HG02938 (cell line): ENCODE results near the gene HMG20B.
A peak's percentile ranks its signal among the peaks of the same experiment; 100 is the strongest.
"Not testable (repeated sequence)": the region's sequence is repeated elsewhere in the genome, so short reads cannot be mapped to it uniquely, and the experiment has no call there.

ENCODE experiments used
- ATAC-seq: cut with Tn5 transposase; IDR thresholded peaks from one replicate; pipeline ENCODE4 v1.9.1; 2021; ENCODE audit warnings: mild to moderate bottlenecking, moderate library complexity; ENCODE audit not compliant: unreplicated experiment

HMG20B gene

DNA sequence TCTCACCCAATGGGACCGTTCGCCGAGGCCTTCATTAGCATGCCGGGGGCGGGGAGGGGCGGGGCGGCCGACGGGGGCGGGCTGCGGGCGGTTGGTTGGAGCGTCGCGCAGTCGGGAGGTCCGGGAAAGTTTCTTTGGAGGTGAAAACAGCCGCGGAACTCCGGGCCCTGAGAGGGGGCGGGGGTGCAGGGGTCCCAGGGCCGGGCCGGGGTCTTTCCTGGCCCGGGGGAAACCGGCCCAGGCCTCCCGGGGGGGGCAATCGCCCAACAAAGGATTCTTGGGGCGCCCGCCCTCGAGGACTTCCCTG lies at the start of gene HMG20B:
TSS of gene HMG20B (plus strand) at position 90 of the 307 bp plus-strand sequence. CDS start 366 bp downstream, outside the sequence.
- peak; percentile 9 for ATAC-seq

DNA sequence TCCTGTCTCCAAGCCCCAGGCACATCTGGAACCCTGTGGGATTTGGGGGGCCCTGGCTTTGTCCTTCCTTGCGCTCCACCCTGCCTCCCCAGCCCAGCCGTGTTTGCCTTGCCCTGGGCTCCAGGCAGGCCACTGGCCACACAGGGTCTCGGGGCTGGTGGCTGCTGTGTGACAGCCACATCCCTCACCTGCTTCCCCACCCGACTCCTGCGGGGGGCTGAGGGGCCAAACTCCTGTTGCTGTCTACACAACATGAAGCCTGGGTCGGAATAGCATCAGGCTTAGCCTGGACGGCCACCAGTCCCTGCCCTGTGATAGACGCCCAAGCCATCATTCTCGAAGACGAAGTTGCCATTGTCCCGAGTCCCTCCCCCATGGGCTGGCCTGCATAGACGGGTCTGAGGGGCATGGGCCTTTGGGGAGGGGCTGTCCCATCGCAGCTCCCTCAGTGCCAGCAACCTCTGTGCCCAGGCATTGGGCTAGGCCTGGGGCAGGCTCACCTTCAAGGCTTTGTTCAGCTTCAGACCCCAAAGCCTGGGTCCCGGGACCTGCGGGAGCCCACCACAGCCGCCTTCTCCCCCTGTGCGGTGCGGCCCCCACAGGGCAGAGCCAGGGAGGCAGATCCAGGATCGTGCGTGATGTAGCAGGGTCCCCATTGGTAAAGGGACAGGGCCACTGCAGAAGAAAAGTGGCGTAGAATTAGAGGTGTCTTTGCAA lies 49.2 kb upstream of the HMG20B start:
- no peak for ATAC-seq

DNA sequence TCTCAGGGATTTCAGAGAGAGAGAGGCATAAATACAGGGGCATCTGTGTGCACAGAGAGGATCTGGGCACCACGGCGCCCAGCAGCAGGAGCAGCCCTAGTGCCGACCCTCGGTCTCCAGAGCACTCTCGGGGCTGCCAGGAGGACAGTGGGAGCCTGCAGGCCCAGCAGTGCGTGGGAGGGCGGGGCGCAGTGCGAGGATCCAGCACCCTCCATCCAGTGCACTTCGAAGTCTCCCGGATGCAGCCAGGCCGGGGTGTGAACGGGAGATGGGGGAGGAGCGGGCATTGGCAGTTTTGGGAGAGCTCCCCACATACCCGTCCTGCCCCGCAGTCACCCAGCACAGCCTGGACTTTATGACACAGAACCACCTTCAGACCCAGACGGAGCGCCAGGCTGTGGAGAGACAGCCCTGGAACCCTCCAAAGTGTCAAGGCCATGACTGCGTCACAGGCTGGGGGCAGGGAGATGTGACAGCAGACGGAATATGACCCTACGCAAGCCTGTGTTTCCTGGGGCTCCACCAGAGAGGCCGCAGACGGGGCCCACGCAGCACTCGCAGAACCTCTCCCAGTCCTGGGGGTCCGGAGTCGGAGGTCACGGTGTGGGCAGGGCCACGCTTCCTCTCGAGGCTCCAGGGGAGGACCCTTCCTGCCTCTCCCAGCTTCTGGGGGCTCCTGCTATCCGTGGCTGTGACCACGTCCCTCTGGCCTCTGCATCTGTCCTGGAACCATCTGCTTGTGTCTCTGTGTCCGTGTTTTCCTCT lies 48.5 kb upstream of the HMG20B start:
- no peak for ATAC-seq

DNA sequence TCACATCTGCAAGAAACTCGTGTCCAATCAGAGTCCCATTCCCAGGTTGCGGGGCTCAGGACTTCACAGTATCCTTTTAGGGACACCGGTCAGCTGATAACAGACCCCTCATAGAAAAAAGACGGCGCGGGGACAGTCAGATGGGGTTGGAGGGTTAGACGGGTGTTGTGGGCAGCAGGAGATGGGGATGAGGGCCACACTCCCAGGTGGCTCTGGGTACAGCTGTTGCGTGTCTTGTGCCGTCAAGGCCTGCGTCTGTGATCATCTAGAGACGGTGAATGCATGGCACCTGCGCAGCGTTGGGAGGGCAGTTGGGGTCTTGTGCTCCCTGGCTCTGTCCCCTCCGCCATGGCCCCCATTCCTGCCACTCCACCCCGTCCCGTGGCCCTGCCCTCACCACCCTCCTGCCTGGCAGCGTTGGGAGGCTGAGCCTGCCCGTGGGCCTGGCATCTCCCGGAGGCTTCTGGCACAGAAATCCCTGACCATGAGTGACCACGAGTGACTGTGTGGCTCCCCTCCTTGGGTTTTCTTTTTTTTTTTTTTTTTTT lies 47.8 kb upstream of the HMG20B start:
- ATAC-seq, result no peak

DNA sequence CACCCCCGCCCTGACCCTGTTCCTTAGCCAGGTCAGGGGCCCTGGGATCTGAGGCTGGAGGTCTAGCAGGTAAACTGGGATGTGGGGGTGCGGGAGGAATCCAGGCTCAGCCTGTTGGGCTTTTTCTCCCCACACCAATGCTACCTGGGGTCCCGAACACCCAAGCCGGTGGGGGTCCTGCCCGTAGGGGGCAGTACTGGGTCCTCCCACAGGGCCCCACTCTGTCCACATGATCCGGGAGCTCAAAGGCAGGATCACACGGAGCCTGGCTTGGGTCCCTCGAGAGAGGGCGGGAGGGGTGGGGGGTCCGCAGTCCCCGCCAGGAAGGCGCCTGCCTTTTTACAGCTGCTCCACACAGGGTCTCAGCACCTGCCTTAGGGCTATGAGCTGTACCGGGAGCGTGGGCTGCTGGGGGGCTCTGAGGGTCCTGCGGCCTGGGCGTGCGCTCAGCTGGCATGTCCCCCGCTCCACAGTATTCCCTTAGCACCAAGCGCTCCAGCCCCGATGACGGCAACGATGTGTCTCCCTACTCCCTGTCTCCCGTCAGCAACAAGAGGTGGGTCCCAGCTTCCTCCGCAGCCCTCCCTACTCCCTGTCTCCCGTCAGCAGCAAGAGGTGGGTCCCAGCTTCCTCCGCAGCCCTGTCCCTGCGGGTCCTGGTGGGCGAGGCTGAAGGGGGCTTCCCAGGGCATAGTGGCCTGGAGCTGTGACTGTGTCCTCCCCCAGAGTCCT lies 46.1 kb upstream of the HMG20B start:
- ATAC-seq, result no peak

DNA sequence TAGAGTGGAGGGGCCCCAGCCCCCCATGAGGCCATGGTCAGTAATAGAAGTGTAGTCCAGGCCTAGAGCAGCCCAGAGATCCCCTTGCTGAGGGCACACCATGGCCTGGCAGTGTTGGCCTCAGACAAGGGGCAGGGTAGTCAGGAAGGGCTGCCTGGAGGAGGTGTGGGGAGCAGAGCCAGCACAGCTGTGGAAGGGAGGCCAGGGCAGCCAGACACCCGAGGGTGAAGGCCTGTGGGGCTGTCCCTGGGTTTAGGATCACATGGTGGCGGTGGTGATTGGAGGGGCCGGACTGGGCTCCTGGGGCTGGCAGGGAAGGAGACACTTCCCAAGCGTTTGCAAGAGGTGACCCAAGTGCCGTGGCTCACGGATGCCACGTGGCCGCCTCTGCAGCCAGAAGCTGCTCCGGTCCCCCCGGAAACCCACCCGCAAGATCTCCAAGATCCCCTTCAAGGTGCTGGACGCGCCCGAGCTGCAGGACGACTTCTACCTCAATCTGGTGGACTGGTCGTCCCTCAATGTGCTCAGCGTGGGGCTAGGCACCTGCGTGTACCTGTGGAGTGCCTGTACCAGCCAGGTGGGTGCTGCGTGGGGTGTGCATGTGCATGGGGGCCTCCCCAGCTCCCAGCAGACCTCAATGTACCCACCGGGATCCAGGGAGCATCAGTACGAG lies 45.4 kb upstream of the HMG20B start:
- no peak for ATAC-seq

DNA sequence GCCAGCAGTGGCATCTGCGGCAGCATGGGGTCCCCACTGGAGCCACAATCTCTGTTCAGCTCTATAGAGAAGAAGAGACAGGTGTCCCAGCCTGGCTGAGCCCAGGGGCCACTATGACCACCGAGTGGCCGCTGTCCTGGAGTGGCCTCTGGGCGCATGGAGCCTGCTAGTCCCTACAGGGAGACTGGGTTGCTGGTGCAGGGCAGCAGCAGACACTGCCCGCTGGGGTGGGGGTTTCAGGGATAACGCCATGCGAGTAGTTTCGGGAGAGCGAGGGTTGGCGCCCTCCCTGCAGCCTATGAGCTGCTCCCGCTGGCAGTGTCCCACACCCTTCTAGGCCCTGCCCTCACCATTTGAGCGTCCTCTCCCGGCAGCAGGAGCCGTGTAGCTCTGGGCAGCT lies 44.7 kb upstream of the HMG20B start:
- ATAC-seq, result no peak

DNA sequence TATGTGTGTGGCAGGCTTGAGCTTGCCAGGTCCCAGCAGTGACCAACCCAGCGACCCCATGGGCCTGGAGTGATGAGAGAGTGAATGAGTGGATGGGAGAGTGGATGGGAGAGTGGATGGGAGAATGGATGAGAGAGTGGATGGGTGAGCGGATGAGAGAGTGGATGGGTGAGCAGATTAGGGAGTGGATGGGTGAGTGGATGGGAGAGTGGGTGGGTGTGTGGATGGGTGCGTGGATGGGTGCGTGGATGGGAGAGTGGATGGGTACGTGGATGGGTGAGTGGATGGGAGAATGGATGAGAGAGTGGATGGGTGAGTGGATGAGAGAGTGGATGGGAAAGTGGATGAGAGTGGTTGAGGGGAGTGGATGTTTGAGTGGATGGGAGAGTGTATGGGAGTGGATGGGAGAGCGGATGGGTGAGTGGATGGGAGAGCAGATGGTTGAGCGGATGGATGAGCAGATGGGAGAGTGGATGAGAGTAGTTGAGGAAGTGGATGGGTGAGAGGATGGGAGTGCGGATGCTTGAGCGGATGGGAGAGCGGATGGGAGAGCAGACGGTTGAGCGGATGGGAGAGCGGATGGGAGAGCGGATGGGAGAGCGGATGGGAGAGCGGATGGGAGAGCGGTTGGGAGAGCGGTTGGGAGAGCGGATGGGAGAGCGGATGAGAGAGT lies 44.1 kb upstream of the HMG20B start:
- no peak for ATAC-seq

DNA sequence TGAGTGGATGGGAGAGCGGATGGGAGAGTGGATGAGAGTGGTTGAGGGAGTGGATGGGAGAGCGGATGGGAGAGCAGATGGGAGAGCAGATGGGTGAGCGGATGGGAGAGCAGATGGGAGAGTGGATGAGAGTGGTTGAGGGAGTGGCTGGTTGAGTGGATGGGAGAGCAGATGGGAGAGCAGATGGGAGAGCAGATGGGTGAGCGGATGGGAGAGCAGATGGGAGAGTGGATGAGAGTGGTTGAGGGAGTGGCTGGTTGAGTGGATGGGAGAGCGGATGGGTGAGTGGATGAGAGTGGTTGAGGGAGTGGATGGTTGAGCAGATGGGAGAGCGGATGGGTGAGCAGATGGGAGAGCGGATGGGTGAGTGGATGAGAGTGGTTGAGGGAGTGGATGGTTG lies 43.4 kb upstream of the HMG20B start:
- not testable (repeated sequence) for ATAC-seq

DNA sequence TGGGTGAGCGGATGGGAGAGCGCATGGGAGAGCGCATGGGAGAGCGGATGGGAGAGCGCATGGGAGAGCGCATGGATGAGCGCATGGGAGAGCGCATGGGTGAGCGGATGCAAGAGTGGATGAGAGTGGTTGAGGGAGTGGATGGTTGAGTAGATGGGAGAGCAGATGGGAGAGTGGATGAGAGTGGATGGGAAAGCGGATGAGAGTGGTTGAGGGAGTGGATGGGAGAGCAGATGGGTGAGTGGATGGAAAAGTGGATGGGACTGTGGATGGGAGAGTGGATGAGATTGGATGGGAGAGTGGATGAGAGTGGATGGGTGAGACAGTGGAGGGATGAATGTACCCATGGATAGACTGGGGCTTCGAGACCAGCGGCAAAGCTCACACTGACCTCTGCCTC lies 42.4 kb upstream of the HMG20B start:
- ATAC-seq, result no peak

DNA sequence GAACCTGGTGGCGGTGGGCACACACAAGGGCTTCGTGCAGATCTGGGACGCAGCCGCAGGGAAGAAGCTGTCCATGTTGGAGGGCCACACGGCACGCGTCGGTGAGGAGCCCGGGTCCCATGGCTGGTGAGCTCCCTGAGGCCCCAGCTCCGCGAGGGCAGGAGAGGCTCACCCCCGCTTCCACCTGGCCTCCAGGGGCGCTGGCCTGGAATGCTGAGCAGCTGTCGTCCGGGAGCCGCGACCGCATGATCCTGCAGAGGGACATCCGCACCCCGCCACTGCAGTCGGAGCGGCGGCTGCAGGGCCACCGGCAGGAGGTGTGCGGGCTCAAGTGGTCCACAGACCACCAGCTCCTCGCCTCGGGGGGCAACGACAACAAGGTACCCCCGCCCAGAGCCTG lies 41.0 kb upstream of the HMG20B start:
- no peak for ATAC-seq

DNA sequence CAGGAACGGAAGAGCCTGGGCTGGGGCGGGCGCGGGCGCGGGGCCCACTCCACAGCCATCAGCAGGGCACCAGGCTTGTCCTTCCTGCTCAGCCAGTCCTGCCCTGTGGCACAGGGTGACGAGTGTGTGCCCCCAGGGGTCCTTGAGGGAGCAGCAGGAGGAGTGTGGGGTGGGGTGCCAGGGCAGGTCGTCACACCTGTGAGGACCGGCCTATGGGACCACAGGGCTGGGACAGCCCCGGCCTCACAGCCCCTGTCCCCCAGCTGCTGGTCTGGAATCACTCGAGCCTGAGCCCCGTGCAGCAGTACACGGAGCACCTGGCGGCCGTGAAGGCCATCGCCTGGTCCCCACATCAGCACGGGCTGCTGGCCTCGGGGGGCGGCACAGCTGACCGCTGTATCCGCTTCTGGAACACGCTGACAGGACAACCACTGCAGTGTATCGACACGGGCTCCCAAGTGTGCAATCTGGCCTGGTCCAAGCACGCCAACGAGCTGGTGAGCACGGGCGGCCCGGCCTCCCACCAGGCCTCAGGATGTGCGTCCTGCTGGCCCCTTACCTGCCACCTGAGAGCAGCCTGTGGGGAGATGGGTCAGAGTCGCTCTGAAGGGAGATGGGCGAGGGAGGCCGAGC lies 40.5 kb upstream of the HMG20B start:
- ATAC-seq, result no peak

DNA sequence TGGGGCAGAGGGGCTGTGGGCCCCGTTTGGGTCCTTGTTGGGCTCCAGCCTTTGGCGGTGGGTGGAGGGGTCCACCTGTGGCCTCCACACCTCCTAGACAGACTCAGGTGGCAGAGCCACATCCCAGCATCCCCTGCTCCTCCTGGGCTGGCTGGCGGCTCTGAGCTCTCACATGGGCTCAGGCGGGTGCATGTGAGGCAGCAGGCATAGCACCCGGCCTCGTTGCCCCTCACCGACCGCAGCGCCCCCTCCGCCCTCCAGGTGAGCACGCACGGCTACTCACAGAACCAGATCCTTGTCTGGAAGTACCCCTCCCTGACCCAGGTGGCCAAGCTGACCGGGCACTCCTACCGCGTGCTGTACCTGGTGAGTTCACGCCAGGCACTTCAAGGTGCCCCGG lies 39.7 kb upstream of the HMG20B start:
- no peak for ATAC-seq

DNA sequence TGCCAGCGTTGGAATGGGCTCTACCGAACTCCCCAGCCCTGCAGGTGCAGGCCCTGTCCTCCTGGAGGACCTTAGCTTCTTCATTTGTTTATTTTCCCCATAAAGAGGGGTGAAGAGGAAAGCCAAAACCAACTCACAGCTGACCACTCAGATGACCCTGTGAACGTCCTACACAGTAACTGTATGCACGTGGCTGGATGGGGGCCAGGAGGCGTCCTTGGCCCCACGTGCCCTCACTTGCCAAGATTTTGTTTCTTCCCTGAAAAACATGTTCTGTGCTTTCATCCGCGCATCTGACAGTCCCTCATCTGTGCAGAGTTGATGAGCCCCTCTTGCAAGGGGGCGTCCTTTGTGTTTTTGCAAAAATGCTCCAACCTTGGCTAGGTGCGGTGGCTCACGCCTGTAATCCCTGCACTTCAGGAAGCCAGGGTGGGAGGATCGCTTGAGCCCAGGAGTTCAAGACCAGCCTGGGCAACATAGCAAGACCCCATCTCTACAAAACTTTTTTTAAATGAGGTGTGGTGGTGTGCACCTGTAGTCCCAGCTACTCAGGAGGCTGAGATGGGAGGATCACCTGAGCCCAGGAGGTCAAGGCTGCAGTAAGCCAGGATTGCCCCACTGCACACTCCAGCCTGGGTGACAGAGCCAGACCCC lies 39.1 kb upstream of the HMG20B start:
- no peak for ATAC-seq

DNA sequence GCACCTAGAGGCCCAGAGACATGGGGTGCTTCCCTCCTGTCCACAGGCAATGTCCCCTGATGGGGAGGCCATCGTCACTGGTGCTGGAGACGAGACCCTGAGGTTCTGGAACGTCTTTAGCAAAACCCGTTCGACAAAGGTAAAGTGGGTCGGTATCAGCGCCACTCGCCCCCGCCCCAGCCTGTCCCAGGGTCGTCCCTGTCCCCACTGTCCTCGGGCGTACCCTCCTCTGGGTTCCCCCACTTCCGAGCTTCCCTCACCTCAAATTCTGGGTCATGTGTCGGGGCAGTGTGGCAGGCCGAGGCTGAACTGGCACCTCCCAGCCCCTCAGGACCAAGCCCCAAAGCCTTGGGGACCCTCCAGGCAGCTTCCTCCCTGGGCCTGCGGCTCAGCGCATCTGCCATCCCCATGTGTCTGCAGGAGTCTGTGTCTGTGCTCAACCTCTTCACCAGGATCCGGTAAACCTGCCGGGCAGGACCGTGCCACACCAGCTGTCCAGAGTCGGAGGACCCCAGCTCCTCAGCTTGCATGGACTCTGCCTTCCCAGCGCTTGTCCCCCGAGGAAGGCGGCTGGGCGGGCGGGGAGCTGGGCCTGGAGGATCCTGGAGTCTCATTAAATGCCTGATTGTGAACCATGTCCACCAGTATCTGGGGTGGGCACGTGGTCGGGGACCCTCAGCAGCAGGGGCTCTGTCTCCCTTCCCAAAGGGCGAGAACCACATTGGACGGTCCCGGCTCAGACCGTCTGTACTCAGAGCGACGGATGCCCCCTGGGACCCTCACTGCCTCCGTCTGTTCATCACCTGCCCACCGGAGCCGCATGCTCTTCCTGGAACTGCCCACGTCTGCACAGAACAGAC lies 38.1 kb upstream of the HMG20B start:
- no peak for ATAC-seq

DNA sequence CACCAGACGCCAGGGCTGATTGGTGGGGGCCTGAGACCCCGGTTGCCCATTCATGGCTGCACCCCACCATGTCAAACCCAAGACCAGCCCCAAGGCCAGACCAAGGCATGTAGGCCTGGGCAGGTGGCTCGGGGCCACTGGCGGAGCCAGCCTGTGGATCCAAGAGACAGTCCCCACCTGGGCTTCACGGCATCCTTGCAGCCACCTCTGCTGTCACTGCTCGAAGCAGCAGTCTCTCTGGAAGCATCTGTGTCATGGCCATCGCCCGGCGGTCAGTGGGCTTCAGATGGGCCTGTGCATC lies 37.6 kb upstream of the HMG20B start:
- ATAC-seq, result no peak

DNA sequence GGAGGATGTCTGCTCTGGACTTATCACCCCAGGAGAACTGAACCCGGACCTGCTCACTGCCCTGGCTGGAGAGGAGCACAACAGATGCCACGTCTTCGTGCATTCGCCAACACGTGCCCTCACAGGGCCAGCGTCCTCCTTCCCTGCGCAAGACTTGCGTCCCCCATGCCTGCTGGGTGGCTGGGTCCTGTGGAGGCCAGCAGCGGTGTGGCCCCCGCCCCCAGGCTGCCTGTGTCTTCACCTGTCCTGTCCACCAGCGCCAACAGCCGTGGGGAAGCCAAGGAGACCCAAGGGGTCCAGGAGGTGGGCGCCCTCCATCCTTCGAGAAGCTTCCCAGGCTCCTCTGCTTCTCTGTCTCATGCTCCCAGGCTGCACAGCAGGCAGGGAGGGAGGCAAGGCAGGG lies 37.2 kb upstream of the HMG20B start:
- no peak for ATAC-seq

DNA sequence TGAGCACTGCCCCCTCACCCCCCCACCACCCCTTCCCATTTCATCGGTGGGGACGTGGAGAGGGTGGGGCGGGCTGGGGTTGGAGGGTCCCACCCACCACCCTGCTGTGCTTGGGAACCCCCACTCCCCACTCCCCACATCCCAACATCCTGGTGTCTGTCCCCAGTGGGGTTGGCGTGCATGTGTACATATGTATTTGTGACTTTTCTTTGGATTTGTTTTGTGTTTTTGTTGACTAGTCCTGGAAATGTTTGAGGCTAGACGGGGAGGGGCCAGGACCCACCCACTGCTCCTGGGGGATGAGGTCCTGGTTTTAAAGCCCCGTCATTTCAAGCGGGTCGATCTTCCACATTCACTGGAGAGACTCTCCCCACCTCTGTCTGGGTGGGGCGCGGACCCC lies 36.8 kb upstream of the HMG20B start:
- ATAC-seq, result no peak
